Hepatocyte (in vitro differentiated cells): ENCODE measurements around the gene SLC51A.
"Not testable (repeated sequence)": the region's sequence is repeated elsewhere in the genome, so short reads cannot be mapped to it uniquely, and the experiment has no call there.

Experiments used
- EZH2 ChIP-seq: fragments of 200-600 bp; sonication (generic); IDR thresholded peaks from 2 replicates; pipeline ENCODE4 v1.6.1; 2016; ENCODE audit warnings: antibody characterized with exemption, mild to moderate bottlenecking, borderline replicate concordance
- TF ChIP-seq, protein P1 (sequence below): fragments of 200-600 bp; sonication (generic); IDR thresholded peaks from 2 replicates; pipeline ENCODE4 v1.5.1; 2016; ENCODE audit warnings: antibody characterized with exemption, mild to moderate bottlenecking; ENCODE audit not compliant: poor library complexity

DNA sequence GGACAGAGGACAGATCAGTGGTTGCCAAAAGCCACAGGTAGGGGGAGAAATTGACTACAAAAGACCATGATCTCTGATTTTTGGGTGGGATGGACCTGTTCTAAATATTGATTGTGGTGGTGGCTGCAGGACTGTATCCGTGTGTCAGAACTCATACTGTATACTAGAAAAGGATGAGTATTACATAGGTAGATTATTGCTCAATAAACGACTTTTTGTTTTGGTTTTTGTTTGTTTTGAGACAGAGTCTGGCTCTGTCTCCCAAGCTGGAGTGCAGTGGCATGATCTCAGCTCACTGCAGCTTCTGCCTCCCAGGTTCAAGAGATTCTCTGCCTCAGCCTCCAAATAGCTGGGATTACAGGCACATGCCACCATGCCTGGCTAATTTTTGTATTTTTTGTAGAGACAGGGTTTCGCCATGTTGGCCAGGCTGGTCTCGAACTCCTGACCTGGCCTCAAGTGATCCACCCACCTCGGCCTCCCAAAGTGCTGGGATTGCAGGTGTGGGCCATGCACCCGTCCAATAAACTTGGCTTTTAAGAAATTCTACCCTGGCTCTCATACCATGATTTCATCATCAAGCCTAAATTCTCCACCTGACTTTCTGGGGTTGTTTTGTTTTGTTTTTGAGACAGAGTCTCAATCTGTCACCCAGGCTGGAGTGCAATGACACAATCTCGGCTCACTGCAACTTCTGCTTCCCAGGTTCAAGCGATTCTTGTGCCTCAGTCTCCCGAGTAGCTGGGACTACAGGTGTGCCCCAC lies 10.7 kb upstream of the SLC51A start:
- TF ChIP-seq EZH2, result not testable (repeated sequence)
- TF ChIP-seq, protein P1, sequence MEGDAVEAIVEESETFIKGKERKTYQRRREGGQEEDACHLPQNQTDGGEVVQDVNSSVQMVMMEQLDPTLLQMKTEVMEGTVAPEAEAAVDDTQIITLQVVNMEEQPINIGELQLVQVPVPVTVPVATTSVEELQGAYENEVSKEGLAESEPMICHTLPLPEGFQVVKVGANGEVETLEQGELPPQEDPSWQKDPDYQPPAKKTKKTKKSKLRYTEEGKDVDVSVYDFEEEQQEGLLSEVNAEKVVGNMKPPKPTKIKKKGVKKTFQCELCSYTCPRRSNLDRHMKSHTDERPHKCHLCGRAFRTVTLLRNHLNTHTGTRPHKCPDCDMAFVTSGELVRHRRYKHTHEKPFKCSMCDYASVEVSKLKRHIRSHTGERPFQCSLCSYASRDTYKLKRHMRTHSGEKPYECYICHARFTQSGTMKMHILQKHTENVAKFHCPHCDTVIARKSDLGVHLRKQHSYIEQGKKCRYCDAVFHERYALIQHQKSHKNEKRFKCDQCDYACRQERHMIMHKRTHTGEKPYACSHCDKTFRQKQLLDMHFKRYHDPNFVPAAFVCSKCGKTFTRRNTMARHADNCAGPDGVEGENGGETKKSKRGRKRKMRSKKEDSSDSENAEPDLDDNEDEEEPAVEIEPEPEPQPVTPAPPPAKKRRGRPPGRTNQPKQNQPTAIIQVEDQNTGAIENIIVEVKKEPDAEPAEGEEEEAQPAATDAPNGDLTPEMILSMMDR, result not testable (repeated sequence)
